ENCODE measurements around the gene TAF1B. TPM values are rescaled to one million over a fixed set of nuclear protein-coding genes. Genes with fewer than 3 reads are reported as not detected.

TAF1B gene
- total RNA-seq, 6 experiments from 2014 or later, result 17.3 to 24.0 (median 22.3) TPM

GRCh38 chr2:9806656-9807055, 36.6 kb upstream of the TAF1B start:
- Mint-ChIP-seq H3K27me3 (ENCODE audit: insufficient read depth) (no peaks in the 10 kb centered on the region; the same call in none of the 2 replicates), H3K9me3 (no peaks in the 10 kb centered on the region), H3K4me3 (no peak overlapping the region), H3K4me1 (ENCODE audit: low read depth) (peaks cover 28% of the 10 kb centered on the region), H3K36me3 (ENCODE audit: low read depth) (no peaks in the 10 kb centered on the region), H3K27ac (no peak overlapping the region)
- DNase-seq, result no peak
- TF ChIP-seq CTCF (IDR thresholded peaks at IDR 0.05), result no peak

GRCh38 chr2:9807056-9807455, 36.2 kb upstream of the TAF1B start:
- H3K9me3 Mint-ChIP-seq, result no peaks in the 10 kb centered on the region
- TF ChIP-seq CTCF (IDR thresholded peaks at IDR 0.05), result no peak
- H3K4me3 Mint-ChIP-seq, result no peak overlapping the region
- no peaks in the 10 kb centered on the region; the same call in none of the 2 replicates for H3K27me3 Mint-ChIP-seq (ENCODE audit: insufficient read depth)
- H3K4me1 Mint-ChIP-seq (ENCODE audit: low read depth), result peaks cover 24% of the 10 kb centered on the region
- no peak overlapping the region for H3K27ac Mint-ChIP-seq
- no peak for DNase-seq
- no peaks in the 10 kb centered on the region for H3K36me3 Mint-ChIP-seq (ENCODE audit: low read depth)

GRCh38 chr2:9807555-9808305, 35.5 kb upstream of the TAF1B start:
- Mint-ChIP-seq H3K36me3 (ENCODE audit: low read depth) (no peaks in the 10 kb centered on the region), H3K27me3 (ENCODE audit: insufficient read depth) (no peaks in the 10 kb centered on the region; the same call in none of the 2 replicates), H3K4me1 (ENCODE audit: low read depth) (peaks cover 19% of the 10 kb centered on the region), H3K27ac (no peak overlapping the region), H3K9me3 (no peaks in the 10 kb centered on the region), H3K4me3 (no peak overlapping the region)
- TF ChIP-seq CTCF (IDR thresholded peaks at IDR 0.05), result no peak
- DNase-seq, result no peak

GRCh38 chr2:9808334-9809063, 34.8 kb upstream of the TAF1B start:
- no peaks in the 10 kb centered on the region for H3K9me3 Mint-ChIP-seq
- H3K27me3 Mint-ChIP-seq (ENCODE audit: insufficient read depth), result no peaks in the 10 kb centered on the region; the same call in none of the 2 replicates
- peaks cover 17% of the 10 kb centered on the region for H3K4me1 Mint-ChIP-seq (ENCODE audit: low read depth)
- no peaks in the 10 kb centered on the region for H3K36me3 Mint-ChIP-seq (ENCODE audit: low read depth)
- DNase-seq, result no peak
- no peak for TF ChIP-seq CTCF (IDR thresholded peaks at IDR 0.05)
- no peak overlapping the region for H3K4me3 Mint-ChIP-seq
- no peak overlapping the region for H3K27ac Mint-ChIP-seq

- H3K27me3 Mint-ChIP-seq (ENCODE audit: insufficient read depth), result no peaks in the 10 kb centered on the region; the same call in none of the 2 replicates
- no peak for TF ChIP-seq CTCF (IDR thresholded peaks at IDR 0.05)
- H3K27ac Mint-ChIP-seq, result no peak overlapping the region
- H3K4me1 Mint-ChIP-seq (ENCODE audit: low read depth), result peaks cover 17% of the 10 kb centered on the region
- no peak for DNase-seq
- no peak overlapping the region for H3K4me3 Mint-ChIP-seq
- H3K36me3 Mint-ChIP-seq (ENCODE audit: low read depth), result no peaks in the 10 kb centered on the region
- H3K9me3 Mint-ChIP-seq, result no peaks in the 10 kb centered on the region
These were observed 34.3 kb upstream of the TAF1B start for GRCh38 chr2:9809064-9809356.

Measured in HFFc6 (cell line).